GM18498 (cell line): ENCODE measurements around the gene ATP1A3.

Experiments used
- ATAC-seq: cut with Tn5 transposase; IDR thresholded peaks from one replicate; pipeline ENCODE4 v1.9.1; 2021; ENCODE audit warnings: mild to moderate bottlenecking, moderate library complexity; ENCODE audit not compliant: unreplicated experiment

ATP1A3 gene

GRCh38 chr19:41918653-41919244 lies 75.3 kb downstream of the ATP1A3 start:
- no peak for ATAC-seq

DNA sequence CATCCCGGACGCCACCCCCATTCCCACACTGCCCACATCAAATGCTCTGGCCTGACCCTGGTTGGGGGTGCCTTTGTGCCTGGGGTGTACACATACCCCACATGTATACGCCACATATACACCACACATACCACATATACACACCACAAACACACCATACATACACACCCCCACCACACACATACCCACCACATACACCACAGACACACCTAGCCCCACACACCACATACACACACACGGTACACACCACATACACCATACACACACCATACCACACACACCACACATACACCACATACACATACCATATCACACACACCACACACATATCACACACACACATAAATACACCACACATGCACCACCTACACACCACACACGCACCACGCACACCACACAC lies 75.9 kb downstream of the ATP1A3 start:
- no peak for ATAC-seq

GRCh38 chr19:41917676-41918075 lies 76.4 kb downstream of the ATP1A3 start:
- no peak for ATAC-seq
